Inflammatory macrophage treated with lipopolysaccharide for 1 hour (primary cell): ENCODE data around the gene CHAD.
"Not testable (repeated sequence)": the region's sequence is repeated elsewhere in the genome, so short reads cannot be mapped to it uniquely, and the experiment has no call there.

Experiments
- DNase-seq, 2 donors: peaks; one replicate each; pipeline ENCODE4 v3.0.0-alpha.2; 2020 to 2022

CHAD gene

DNA sequence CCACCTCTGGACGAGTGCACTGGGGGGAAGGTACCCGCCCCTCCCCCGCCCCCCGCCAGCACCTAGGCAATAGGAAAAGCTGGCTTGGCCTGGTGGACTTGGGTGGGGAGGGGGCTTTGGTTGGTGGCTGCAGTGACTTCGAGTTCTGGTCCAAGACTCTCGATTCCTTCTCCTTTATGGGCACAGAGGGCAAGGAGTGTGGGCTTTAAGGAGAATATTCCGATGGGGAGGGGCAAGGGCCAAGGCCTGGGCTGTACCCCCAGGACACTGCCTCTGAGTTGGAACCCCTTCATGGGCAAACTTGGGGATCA lies 42.3 kb downstream of the CHAD start:
- no peak for DNase-seq

DNA sequence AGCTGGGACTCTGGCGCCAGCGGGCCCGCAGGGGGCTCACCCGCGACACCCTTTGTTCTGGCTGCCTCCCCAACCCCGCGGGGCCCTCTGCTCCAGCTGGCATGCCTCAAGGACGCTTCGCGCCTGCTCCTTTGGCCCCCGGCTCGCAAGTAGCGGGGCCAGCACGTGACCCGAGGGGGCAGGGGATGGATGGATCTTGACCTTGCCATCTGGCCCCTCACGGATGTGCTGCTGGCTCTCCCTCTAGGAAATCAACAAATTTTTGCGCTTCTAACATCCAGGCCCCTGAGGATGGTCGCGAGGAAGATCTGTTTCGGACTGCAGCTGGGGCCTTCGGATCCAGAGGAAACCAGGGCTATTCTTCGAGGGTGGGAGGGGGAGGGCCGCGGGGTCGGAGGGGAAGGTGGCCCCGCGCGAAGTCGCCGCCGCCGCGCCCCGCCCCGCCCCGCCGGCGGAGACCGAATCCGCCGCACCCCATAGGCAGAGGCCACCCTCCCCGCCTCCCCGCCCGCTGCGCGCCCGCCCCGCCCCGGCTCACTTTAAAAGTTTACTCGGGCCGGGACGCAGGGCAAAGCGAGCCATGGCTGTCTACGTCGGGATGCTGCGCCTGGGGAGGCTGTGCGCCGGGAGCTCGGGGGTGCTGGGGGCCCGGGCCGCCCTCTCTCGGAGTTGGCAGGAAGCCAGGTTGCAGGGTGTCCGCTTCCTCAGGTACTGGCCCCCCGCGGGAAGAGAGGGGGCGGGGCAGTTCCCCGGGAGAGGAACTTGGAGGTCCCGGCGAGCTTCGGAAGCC lies 42.8 kb downstream of the CHAD start, which contains the start of gene ACSF2:
Gene ACSF2 (plus strand): TSS at position 537 of the 790 bp plus-strand sequence. CDS start 44 bp downstream, at position 581.
- peak; percentile 41 to 67 for DNase-seq

DNA sequence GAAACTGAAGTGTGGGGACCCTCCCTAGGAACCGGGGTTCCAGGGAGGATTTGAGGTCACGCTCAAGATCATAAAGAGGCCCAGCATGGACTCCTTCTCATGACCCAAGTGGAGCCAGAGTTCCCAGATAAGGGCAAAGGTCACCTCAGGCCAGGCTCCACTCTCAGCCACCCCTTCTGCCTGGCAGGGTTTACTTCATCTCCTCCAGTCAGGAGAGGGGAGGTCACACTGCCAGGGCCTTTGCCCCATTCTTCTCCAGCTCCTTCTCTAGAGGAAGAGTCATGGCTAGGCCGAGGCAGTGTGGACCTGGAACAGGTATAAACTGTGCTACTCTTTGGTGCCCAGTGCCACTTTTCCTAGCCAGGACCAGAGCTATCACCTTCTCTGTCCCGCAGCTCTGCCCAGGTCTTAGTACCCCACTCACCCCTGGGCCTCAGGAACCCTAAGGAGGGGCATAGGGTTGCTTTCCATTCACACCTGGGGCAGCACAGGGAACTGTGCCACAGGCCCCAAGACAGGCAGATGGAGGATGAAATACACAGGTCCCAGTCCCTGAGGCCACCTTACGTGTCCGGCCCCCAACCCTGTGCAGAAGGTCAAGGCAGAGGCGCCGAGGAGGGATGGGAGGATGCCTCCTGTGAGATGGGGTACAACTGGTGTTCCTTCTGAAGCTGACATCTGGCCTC lies 43.5 kb downstream of the CHAD start:
- DNase-seq, result peak in 1 of 2 donors; percentile 9

DNA sequence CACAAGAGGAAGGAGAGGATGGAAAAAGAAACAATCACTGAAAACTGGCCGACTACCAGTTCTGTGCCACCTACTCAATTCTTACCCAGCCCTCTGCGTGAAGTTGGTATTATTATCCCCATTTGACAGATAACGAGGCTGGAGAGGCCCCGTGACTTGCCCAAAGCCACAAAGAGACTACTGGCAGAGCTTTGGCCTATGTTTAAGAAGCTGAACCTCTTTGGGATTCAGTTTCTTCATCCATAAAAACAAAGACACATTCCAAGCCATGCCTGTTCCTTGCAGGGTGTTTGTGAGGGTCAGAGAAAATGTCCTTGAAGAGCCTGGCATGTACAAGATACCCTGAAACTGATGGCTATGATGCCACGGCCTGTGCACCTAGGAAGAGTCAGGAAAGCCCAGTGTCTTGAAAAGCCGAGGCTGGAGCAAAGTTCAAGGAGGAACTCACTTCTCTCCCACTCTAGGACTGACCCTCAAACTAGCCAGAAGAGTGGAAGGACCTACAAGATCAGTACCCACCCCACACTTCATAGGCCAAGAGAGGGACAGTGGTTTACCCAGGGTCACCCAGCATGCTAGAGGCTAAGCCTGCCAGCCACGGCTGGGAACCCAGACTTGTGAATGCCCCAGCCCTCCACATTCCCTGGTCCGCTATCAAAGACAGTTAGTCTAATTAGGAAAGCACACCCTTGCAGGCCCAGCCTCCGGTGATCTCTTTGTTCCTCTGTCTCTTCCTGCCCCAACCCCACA lies 44.3 kb downstream of the CHAD start:
- no peak for DNase-seq

DNA sequence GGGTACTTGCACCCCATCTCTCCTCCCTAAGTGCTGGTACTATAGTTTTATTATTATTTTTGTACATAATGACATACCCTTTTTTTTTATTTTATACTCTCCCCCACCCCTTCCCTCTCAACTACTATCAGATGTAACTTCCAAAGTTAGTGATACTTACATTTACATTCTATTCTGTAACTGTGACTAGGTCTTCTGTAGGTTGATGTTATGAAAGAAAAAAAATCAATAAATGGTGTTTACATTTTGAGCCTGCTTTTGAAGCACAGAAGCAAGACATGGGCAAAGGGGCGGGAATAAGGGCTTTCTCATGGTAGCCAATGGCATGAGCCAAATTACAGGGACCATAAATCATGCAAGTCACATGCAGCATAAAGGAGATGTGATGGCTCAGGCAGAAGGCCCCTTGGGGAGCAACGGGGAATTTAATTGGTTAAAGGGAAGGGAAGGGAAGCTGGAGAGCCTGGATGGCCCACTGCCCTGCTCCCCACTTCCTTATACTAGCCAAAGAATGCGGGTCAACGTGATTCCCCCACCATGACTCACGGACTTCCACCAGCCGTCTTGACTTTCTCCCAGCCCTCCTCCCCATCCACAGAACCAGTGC lies 45.0 kb downstream of the CHAD start:
- peak; percentile 66 to 83 for DNase-seq

DNA sequence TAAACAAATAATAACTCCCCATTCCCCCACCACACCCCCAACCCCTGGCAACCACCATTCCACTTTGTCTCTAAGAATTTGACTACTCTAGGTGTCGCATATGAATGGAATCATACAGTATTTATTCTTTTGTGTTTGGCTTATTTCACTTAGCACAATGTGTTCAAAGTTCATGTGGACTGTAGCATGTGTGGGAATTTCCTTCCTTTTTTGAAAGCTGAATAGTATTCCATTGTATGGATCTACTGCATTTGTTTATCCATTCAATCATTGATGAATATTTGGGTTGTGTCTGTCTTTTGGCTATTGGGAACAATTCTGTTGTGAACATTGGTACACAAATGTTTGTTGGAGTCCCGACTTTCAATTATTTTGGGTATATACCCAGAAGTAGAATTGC lies 45.9 kb downstream of the CHAD start:
- no peak for DNase-seq

DNA sequence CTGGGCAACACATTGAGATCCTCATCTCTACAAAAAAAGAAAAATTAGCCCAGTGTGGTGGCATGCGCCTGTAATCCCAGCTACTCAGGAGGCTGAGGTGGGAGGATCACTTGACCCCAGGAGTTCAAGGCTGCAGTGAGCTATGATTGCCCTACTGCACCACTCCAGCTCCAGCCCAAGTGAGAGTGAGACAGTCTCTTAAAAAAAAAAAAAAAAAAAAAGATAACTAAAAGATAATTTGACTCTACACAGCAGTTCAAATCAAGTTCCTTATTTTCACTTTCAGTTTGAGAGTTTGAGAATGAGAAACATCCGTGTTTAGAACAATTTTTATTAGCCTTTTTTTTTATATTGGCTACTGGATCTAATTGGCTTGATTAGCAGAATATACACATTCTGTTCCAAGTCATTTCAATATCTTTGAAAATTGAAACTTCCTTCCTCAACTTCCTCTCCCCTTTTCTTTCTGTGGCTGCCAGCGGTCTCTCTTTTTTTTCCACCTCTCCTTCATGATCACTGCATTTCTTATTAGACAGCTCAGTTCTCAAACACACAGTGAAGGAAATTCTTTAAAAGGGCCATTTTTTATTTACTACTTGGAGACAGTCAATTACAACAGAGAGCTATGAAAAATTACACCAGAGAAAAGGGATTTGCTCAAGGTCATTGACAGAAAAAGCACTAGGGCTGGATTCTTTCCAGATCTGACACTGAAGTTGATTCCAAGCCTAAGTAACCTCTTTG lies 47.2 kb downstream of the CHAD start:
- DNase-seq, result peak; percentile 40 to 42

DNA sequence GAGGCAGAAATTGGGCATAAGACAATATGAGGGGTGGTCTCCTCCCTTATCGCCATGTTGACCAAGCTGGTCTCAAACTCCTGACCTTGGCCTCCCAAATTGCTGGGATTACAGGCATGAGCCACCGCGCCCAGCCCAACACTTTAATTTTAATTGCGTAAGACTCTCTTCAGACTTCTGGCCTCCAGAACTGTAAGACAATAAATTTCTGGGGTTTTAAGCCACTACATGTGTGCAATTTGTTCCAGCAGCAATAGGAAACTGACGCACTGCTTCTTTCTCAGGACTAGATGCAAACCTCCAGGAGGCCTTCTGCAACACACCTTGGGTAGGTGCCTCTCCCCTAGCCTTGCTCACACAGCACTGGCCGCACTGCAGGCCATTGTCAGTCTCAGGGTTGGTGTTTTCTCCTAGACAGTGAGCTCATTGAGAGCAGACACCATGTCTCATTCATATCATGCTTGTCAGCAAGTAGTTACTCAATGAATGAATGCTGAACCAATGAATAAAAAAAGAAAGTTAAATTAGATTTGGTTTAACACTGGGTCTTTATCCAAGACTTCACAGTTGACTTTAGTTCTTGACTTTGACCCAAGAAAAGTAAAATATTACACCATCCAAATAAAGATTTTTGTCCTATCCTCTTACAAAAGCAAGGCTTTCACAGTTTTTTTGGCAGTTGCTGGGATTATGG lies 48.1 kb downstream of the CHAD start:
- DNase-seq, result no peak

DNA sequence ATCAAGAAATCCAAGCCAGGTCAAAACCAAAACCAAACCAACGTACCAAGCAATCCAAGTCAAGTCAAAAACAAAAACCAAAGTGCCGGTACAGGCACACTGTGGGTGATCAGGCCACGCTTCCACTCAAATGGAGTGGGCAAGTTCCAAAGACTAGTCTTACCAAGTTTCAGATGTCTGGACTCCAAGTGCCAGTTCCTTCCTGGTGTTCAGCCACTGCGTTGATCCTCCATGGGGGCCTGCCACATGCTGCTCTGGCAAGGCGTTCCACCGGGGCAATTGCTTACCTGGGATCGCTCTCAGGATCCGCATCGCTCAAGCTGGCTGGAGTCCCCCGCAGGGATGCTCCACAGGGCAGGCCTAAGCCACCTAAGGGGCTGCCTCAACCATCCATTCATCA lies 49.1 kb downstream of the CHAD start:
- not testable (repeated sequence) for DNase-seq

DNA sequence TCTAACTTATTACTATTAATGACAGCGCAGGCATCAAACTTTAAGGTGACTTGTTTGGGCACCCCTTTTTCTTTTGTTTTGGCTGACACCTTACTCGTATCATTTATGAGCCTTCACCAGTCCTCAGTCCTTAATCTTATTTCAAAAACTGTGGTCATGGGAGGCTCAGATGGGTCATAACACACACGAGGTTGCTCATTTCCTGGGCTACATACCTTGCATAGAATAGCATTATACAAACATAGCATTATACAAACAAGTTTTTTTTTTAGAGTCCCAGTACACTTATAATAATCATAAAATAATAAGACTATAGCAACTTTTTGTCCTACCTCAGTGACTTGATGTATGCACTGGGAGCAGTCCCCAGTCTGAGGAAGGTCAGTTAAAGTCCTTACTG lies 53.9 kb downstream of the CHAD start:
- DNase-seq, result no peak
